ENCODE results near the gene TMEM17. TPM values are rescaled to one million over a fixed set of nuclear protein-coding genes. Genes with fewer than 3 reads are reported as not detected.
"Not testable (repeated sequence)": the region's sequence is repeated elsewhere in the genome, so short reads cannot be mapped to it uniquely, and the experiment has no call there.

The TMEM17 gene
- total RNA-seq, 2 donors from 2014 or later = not detected

GRCh38 chr2:62527478-62528210 lies 21.6 kb upstream of the TMEM17 start:
- Mint-ChIP-seq H3K4me1 (no peaks in the 10 kb centered on the region), H3K27me3 (peaks cover 27% of the 10 kb centered on the region)
- no peak for ATAC-seq

GRCh38 chr2:62526531-62527381 lies 20.8 kb upstream of the TMEM17 start:
- no peak for ATAC-seq
- Mint-ChIP-seq H3K36me3 (ENCODE audit: low read depth) (no peaks in the 10 kb centered on the region), H3K27me3 (peaks cover 27% of the 10 kb centered on the region), H3K27ac (no peak overlapping the region), H3K4me3 (no peak overlapping the region), H3K4me1 (no peaks in the 10 kb centered on the region)
- H3K9me3 ChIP-seq (ENCODE audit: control insufficient read depth, low read length, poor library complexity, severe bottlenecking) = no peaks in the 10 kb centered on the region
- DNase-seq = no peak

More at GRCh38 chr2:62527478-62528210, 21.6 kb upstream of the TMEM17 start:
- H3K27ac Mint-ChIP-seq = no peak overlapping the region
- no peak for DNase-seq
- no peaks in the 10 kb centered on the region for H3K9me3 ChIP-seq (ENCODE audit: control insufficient read depth, low read length, poor library complexity, severe bottlenecking)
- H3K36me3 Mint-ChIP-seq (ENCODE audit: low read depth) = no peaks in the 10 kb centered on the region
- H3K4me3 Mint-ChIP-seq = no peak overlapping the region

GRCh38 chr2:62525549-62526269 lies 19.7 kb upstream of the TMEM17 start:
- no peaks in the 10 kb centered on the region for H3K9me3 ChIP-seq (ENCODE audit: control insufficient read depth, low read length, poor library complexity, severe bottlenecking)
- Mint-ChIP-seq H3K4me3 (no peak overlapping the region), H3K4me1 (no peaks in the 10 kb centered on the region), H3K36me3 (ENCODE audit: low read depth) (no peaks in the 10 kb centered on the region), H3K27me3 (peaks cover 27% of the 10 kb centered on the region), H3K27ac (no peak overlapping the region)
- DNase-seq (no peak), ATAC-seq (no peak)

- no peaks in the 10 kb centered on the region for H3K9me3 ChIP-seq (ENCODE audit: control insufficient read depth, low read length, poor library complexity, severe bottlenecking)
- no peak overlapping the region for H3K27ac Mint-ChIP-seq
- DNase-seq = no peak
- H3K4me1 Mint-ChIP-seq = no peaks in the 10 kb centered on the region
- H3K36me3 Mint-ChIP-seq (ENCODE audit: low read depth) = no peaks in the 10 kb centered on the region
- no peak for ATAC-seq
- H3K27me3 Mint-ChIP-seq = peaks cover 22% of the 10 kb centered on the region
- H3K4me3 Mint-ChIP-seq = no peak overlapping the region
These were observed 18.4 kb upstream of the TMEM17 start for GRCh38 chr2:62524293-62524941.

- H3K27ac Mint-ChIP-seq; H3K9me3 ChIP-seq (ENCODE audit: control insufficient read depth, low read length, poor library complexity, severe bottlenecking); H3K4me3 Mint-ChIP-seq; H3K4me1 Mint-ChIP-seq; H3K36me3 Mint-ChIP-seq (ENCODE audit: low read depth); DNase-seq; ATAC-seq: not testable (repeated sequence)
- H3K27me3 Mint-ChIP-seq = peaks cover 11% of the 10 kb centered on the region
These were observed 15.1 kb upstream of the TMEM17 start for GRCh38 chr2:62521061-62521460.

GRCh38 chr2:62512384-62512783 lies 6.4 kb upstream of the TMEM17 start:
- no peaks in the 10 kb centered on the region for H3K4me1 Mint-ChIP-seq
- no peaks in the 10 kb centered on the region for H3K36me3 Mint-ChIP-seq (ENCODE audit: low read depth)

GRCh38 chr2:62511636-62512035 lies 5.6 kb upstream of the TMEM17 start:
- no peak for DNase-seq
- no peak overlapping the region for H3K4me3 Mint-ChIP-seq
- no peaks in the 10 kb centered on the region for H3K4me1 Mint-ChIP-seq
- no peak for ATAC-seq
- H3K27me3 Mint-ChIP-seq = peaks cover 26% of the 10 kb centered on the region
- H3K9me3 ChIP-seq (ENCODE audit: control insufficient read depth, low read length, poor library complexity, severe bottlenecking) = peaks cover 2% of the 10 kb centered on the region
- no peaks in the 10 kb centered on the region for H3K36me3 Mint-ChIP-seq (ENCODE audit: low read depth)
- no peak overlapping the region for H3K27ac Mint-ChIP-seq

More at GRCh38 chr2:62512384-62512783, 6.4 kb upstream of the TMEM17 start:
- Mint-ChIP-seq H3K27ac (no peak overlapping the region), H3K27me3 (peaks cover 26% of the 10 kb centered on the region), H3K4me3 (no peak overlapping the region)
- DNase-seq = no peak
- no peak for ATAC-seq
- peaks cover 2% of the 10 kb centered on the region for H3K9me3 ChIP-seq (ENCODE audit: control insufficient read depth, low read length, poor library complexity, severe bottlenecking)

GRCh38 chr2:62506421-62506750 lies 391 bp upstream of the TMEM17 start:
- peaks cover 2% of the 10 kb centered on the region for H3K9me3 ChIP-seq (ENCODE audit: control insufficient read depth, low read length, poor library complexity, severe bottlenecking)
- Mint-ChIP-seq H3K27me3 (peaks cover 20% of the 10 kb centered on the region), H3K4me3 (peak overlapping the region; percentile 80), H3K27ac (no peak overlapping the region), H3K4me1 (peaks cover 5% of the 10 kb centered on the region), H3K36me3 (ENCODE audit: low read depth) (no peaks in the 10 kb centered on the region)
- DNase-seq (no peak), ATAC-seq (no peak)

- Mint-ChIP-seq H3K36me3 (ENCODE audit: low read depth) (no peaks in the 10 kb centered on the region), H3K4me1 (peaks cover 5% of the 10 kb centered on the region), H3K27ac (no peak overlapping the region), H3K4me3 (peak overlapping the region; percentile 80), H3K27me3 (peaks cover 20% of the 10 kb centered on the region)
- H3K9me3 ChIP-seq (ENCODE audit: control insufficient read depth, low read length, poor library complexity, severe bottlenecking) = peaks cover 2% of the 10 kb centered on the region
- ATAC-seq = no peak
- DNase-seq = no peak
These were observed 766 bp downstream of the TMEM17 start for GRCh38 chr2:62505109-62505749.

GRCh38 chr2:62504657-62505056 lies 1.3 kb downstream of the TMEM17 start:
- DNase-seq (no peak), ATAC-seq (no peak)
- H3K4me1 Mint-ChIP-seq = peaks cover 5% of the 10 kb centered on the region
- peaks cover 20% of the 10 kb centered on the region for H3K27me3 Mint-ChIP-seq
- no peak overlapping the region for H3K27ac Mint-ChIP-seq
- H3K9me3 ChIP-seq (ENCODE audit: control insufficient read depth, low read length, poor library complexity, severe bottlenecking) = peaks cover 2% of the 10 kb centered on the region
- H3K36me3 Mint-ChIP-seq (ENCODE audit: low read depth) = no peaks in the 10 kb centered on the region
- no peak overlapping the region for H3K4me3 Mint-ChIP-seq

- H3K36me3 Mint-ChIP-seq (ENCODE audit: low read depth) = no peaks in the 10 kb centered on the region
These were observed 4.0 kb downstream of the TMEM17 start for GRCh38 chr2:62501794-62502500.

GRCh38 chr2:62501069-62501468 lies 4.9 kb downstream of the TMEM17 start:
- no peak for DNase-seq
- H3K27ac Mint-ChIP-seq = no peak overlapping the region
- H3K36me3 Mint-ChIP-seq (ENCODE audit: low read depth) = no peaks in the 10 kb centered on the region
- no peaks in the 10 kb centered on the region for H3K9me3 ChIP-seq (ENCODE audit: control insufficient read depth, low read length, poor library complexity, severe bottlenecking)
- no peaks in the 10 kb centered on the region for H3K4me1 Mint-ChIP-seq
- no peak overlapping the region for H3K4me3 Mint-ChIP-seq
- peaks cover 22% of the 10 kb centered on the region for H3K27me3 Mint-ChIP-seq
- ATAC-seq = no peak

More at GRCh38 chr2:62501794-62502500, 4.0 kb downstream of the TMEM17 start:
- no peak overlapping the region for H3K4me3 Mint-ChIP-seq
- no peak for ATAC-seq
- DNase-seq = no peak
- H3K9me3 ChIP-seq (ENCODE audit: control insufficient read depth, low read length, poor library complexity, severe bottlenecking) = no peaks in the 10 kb centered on the region
- H3K27ac Mint-ChIP-seq = no peak overlapping the region
- peaks cover 21% of the 10 kb centered on the region for H3K27me3 Mint-ChIP-seq
- H3K4me1 Mint-ChIP-seq = peaks cover 5% of the 10 kb centered on the region
